Right lobe of liver (tissue), 6 donors: ENCODE measurements around the gene CNOT3. TPM values are rescaled to one million over a fixed set of nuclear protein-coding genes. Genes with fewer than 3 reads are reported as not detected.
A peak's percentile ranks its signal among the peaks of the same experiment; 100 is the strongest.

Experiments used
- ATAC-seq, 4 donors: fragments of 200-7000 bp; cut with Tn5 transposase; one replicate each; pipeline ENCODE4 v1.9.1; 2020; ENCODE audit warnings: mild to moderate bottlenecking in 4 of 4, moderate library complexity in 4 of 4
- DNase-seq, 3 donors: peaks; one replicate each; pipeline ENCODE4 v3.0.0-alpha.2; 2020
- H3K27ac ChIP-seq, 3 donors: fragments of 200-600 bp; one replicate each; pipeline ENCODE4 v1.8.0; 2022
- H3K27me3 ChIP-seq, 2 donors: fragments of 200-600 bp; one replicate each; pipeline ENCODE4 v1.8.0; 2022
- H3K36me3 ChIP-seq, 4 donors: fragments of 200-600 bp; sonication (generic) in 1 of 4; one replicate each; pipeline versions ENCODE4 v1.5.1 to v1.8.0; 2017 to 2022; ENCODE audit warnings: control low read depth in 1 of 4
- H3K4me1 ChIP-seq, 4 donors: fragments of 200-600 bp; sonication (generic) in 1 of 4; one replicate each; pipeline versions ENCODE4 v1.5.1 to v1.8.0; 2017 to 2022; ENCODE audit warnings: control low read depth in 1 of 4
- H3K4me3 ChIP-seq, 3 donors: fragments of 200-600 bp; one replicate each; pipeline ENCODE4 v1.8.0; 2022
- H3K9me3 ChIP-seq, 4 donors: fragments of 200-600 bp; sonication (generic) in 1 of 4; one replicate each; pipeline versions ENCODE4 v1.5.1 to v1.8.0; 2017 to 2022; ENCODE audit warnings: control low read depth in 1 of 4
- POLR2A ChIP-seq: fragments of 450-650 bp; IDR thresholded peaks from one replicate; pipeline ENCODE4 v1.6.1; 2017; ENCODE audit warnings: antibody characterized with exemption, mild to moderate bottlenecking
- WGBS: methylation state at CpG from one replicate; pipeline ENCODE4 v1.1.6; 2018; ENCODE audit warnings: low coverage, low lambda C conversion rate; ENCODE audit not compliant: insufficient coverage; ENCODE audit errors: missing lambda C conversion rate; 5-methylcytosine and 5-hydroxymethylcytosine counted together
- intact Hi-C, 2 donors: fragments of 100-400 bp; cut with DNase I; formaldehyde crosslinking; loops; one replicate each; pipeline versions ENCODE4 v1.11.2 to v1.14.1; 2022
- total RNA-seq, 6 experiments: library from RNA; depleted of rRNA in 2 of 6; stranded (reverse); fragments of >200 nt in 2 of 6; fragmentation: NEBNext Ultra II Directional in 3 of 6; extraction: Animal tissue kit (Norgen Biotek cat#: 25700) in 3 of 6; gene quantifications; one replicate each; pipeline versions ENCODE4 v1.1.0 to v1.2.4, GENCODE V29; 2016 to 2023
- TF ChIP-seq, protein P1 (sequence below), 4 donors: fragments of 200-600 bp in 3 of 4; fragments of 450-650 bp in 1 of 4; IDR thresholded peaks; one replicate each; pipeline versions ENCODE4 v1.5.1 to v1.8.0; 2016 to 2022; ENCODE audit warnings: antibody characterized with exemption in 4 of 4, mild to moderate bottlenecking in 2 of 4
- donor health status: DM: no; HTN: yes; CAD: no.
- donor health status: DM: no; HTN: no; CAD: no.
- donor health status: DM: no; HTN: no; CAD: no.
- donor health status: DM: no; HTN: yes; CAD: no.
- donor health status: DM: no; HTN: yes; CAD: no.

CNOT3 gene
- total RNA-seq, 6 experiments from 2014 or later, result 7.1 to 21.6 (median 15.5) TPM

GRCh38 chr19:54107876-54108490 lies 29.6 kb upstream of the CNOT3 start:
- intact Hi-C loops, result no loop called here

GRCh38 chr19:54108496-54108895 lies 29.1 kb upstream of the CNOT3 start:
- 74% methylated on average over 6 of the region's 7 CpGs for WGBS
- no peak for TF ChIP-seq POLR2A
- TF ChIP-seq, protein P1, sequence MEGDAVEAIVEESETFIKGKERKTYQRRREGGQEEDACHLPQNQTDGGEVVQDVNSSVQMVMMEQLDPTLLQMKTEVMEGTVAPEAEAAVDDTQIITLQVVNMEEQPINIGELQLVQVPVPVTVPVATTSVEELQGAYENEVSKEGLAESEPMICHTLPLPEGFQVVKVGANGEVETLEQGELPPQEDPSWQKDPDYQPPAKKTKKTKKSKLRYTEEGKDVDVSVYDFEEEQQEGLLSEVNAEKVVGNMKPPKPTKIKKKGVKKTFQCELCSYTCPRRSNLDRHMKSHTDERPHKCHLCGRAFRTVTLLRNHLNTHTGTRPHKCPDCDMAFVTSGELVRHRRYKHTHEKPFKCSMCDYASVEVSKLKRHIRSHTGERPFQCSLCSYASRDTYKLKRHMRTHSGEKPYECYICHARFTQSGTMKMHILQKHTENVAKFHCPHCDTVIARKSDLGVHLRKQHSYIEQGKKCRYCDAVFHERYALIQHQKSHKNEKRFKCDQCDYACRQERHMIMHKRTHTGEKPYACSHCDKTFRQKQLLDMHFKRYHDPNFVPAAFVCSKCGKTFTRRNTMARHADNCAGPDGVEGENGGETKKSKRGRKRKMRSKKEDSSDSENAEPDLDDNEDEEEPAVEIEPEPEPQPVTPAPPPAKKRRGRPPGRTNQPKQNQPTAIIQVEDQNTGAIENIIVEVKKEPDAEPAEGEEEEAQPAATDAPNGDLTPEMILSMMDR (IDR thresholded peaks at IDR 0.05), result no peak
- ATAC-seq, result no peak
- DNase-seq, result peak in 1 of 3 donors; percentile 7
- no peak overlapping the region for H3K4me3 ChIP-seq
- no peaks in the 10 kb centered on the region for H3K9me3 ChIP-seq
- no peak overlapping the region for H3K27ac ChIP-seq
- no peaks in the 10 kb centered on the region for H3K27me3 ChIP-seq
- H3K4me1 ChIP-seq, result peaks cover 0 to 4% (median 0%) of the 10 kb centered on the region in 4 donors
- H3K36me3 ChIP-seq, result peaks cover 0 to 44% (median 14%) of the 10 kb centered on the region in 4 donors
- intact Hi-C loops, result no loop called here

More at GRCh38 chr19:54107876-54108490, 29.6 kb upstream of the CNOT3 start:
- Histone ChIP-seq H3K36me3 (peaks cover 0 to 44% (median 14%) of the 10 kb centered on the region in 4 donors), H3K9me3 (no peaks in the 10 kb centered on the region), H3K4me3 (no peak overlapping the region), H3K27me3 (no peaks in the 10 kb centered on the region), H3K27ac (no peak overlapping the region), H3K4me1 (peaks cover 0 to 6% (median 0%) of the 10 kb centered on the region in 4 donors)
- WGBS, result 84% methylated on average over 11 of the region's 21 CpGs
- DNase-seq, result no peak
- no peak for TF ChIP-seq POLR2A
- TF ChIP-seq, protein P1 (IDR thresholded peaks at IDR 0.05), result no peak
- no peak for ATAC-seq

GRCh38 chr19:54109651-54110050 lies 27.9 kb upstream of the CNOT3 start:
- ATAC-seq (peak in 3 of 4 donors; percentile 22 to 56 (median 48)), DNase-seq (no peak)
- Histone ChIP-seq H3K36me3 (peaks cover 0 to 44% (median 14%) of the 10 kb centered on the region in 4 donors), H3K4me1 (peaks cover 0 to 6% (median 0%) of the 10 kb centered on the region in 4 donors), H3K27ac (no peak overlapping the region), H3K27me3 (no peaks in the 10 kb centered on the region), H3K4me3 (no peak overlapping the region), H3K9me3 (no peaks in the 10 kb centered on the region)
- intact Hi-C loops, result no loop called here
- TF ChIP-seq POLR2A, result no peak
- TF ChIP-seq, protein P1 (IDR thresholded peaks at IDR 0.05), result no peak
- 80% methylated on average over 6 of the region's 6 CpGs for WGBS

- Histone ChIP-seq H3K9me3 (no peaks in the 10 kb centered on the region), H3K27me3 (no peaks in the 10 kb centered on the region), H3K36me3 (peaks cover 0 to 24% (median 5%) of the 10 kb centered on the region in 4 donors), H3K4me1 (peaks cover 0 to 19% (median 7%) of the 10 kb centered on the region in 4 donors), H3K27ac (peak overlapping the region in 2 of 3 donors; percentile 86 to 93), H3K4me3 (peak overlapping the region; percentile 83 to 94 (median 84))
- ATAC-seq (peak; percentile 14 to 53 (median 42)), DNase-seq (peak in 1 of 3 donors; percentile 67)
- TF ChIP-seq POLR2A, result no peak
- TF ChIP-seq, protein P1 (IDR thresholded peaks at IDR 0.05), result no peak
- intact Hi-C loops, result no loop called here
- WGBS, result 6% methylated on average over 9 of the region's 28 CpGs
Measured at GRCh38 chr19:54114340-54115108, 23.0 kb upstream of the CNOT3 start.
